BLaER1 treated with 17β-estradiol and CSF1 and Interleukin-3, amounts not matched to agents 10 nM and 100 nM (cell line): Measurements from ENCODE around the gene SHPK.
A peak's percentile ranks its signal among the peaks of the same experiment; 100 is the strongest.
"Not testable (repeated sequence)": the region's sequence is repeated elsewhere in the genome, so short reads cannot be mapped to it uniquely, and the experiment has no call there.

ENCODE experiments used
- H3K27ac ChIP-seq, 11 experiments: shearing (Covaris generic); formaldehyde crosslinking; 2 replicates each; pipeline ENCODE4 v1.8.1; 2022
- H3K27me3 ChIP-seq, 11 experiments: shearing (Covaris generic); formaldehyde crosslinking; 2 replicates each; pipeline ENCODE4 v1.8.1; 2022
- H3K36me3 ChIP-seq, 11 experiments: shearing (Covaris generic); formaldehyde crosslinking; 2 replicates each; pipeline ENCODE4 v1.8.1; 2022
- H3K4me1 ChIP-seq, 10 experiments: shearing (Covaris generic); formaldehyde crosslinking; 2 replicates each; pipeline ENCODE4 v1.8.1; 2022
- H3K4me2 ChIP-seq, 11 experiments: shearing (Covaris generic); formaldehyde crosslinking; 2 replicates each; pipeline ENCODE4 v1.8.1; 2022
- H3K4me3 ChIP-seq, 10 experiments: shearing (Covaris generic); formaldehyde crosslinking; 2 replicates each; pipeline ENCODE4 v1.8.1; 2022
- H3K9ac ChIP-seq, 11 experiments: shearing (Covaris generic); formaldehyde crosslinking; 2 replicates each; pipeline ENCODE4 v1.8.1; 2022
- H3K9me3 ChIP-seq, 11 experiments: shearing (Covaris generic); formaldehyde crosslinking; replicated peaks in 1 of 11; 2 replicates each; pipeline ENCODE4 v1.8.1; 2022
- H4K20me1 ChIP-seq, 11 experiments: shearing (Covaris generic); formaldehyde crosslinking; 2 replicates each; pipeline ENCODE4 v1.8.1; 2022
- Cebpa-rat ChIP-seq, 11 experiments: shearing (Covaris generic); IDR thresholded peaks; 2 replicates each; pipeline ENCODE4 v1.8.1; 2022

The SHPK gene

GRCh38 chr17:3582915-3583314, 53.1 kb downstream of the SHPK start:
- H3K4me1 ChIP-seq, result peaks cover 0 to 12% (median 9%) of the 10 kb centered on the region in 10 experiments; a peak in 8 of 20 replicates
- peaks cover 13 to 73% (median 53%) of the 10 kb centered on the region in 11 experiments for H3K36me3 ChIP-seq
- no peak overlapping the region for H3K27ac ChIP-seq
- H3K9ac ChIP-seq, result no peak overlapping the region
- no peaks in the 10 kb centered on the region for H4K20me1 ChIP-seq
- no peak for TF ChIP-seq Cebpa-rat (IDR thresholded peaks at IDR 0.05)
- no peak overlapping the region for H3K4me2 ChIP-seq
- 0 out of 22 replicates have a peak, but pooled peaks cover 0 to 5% (median 0%) of the 10 kb centered on the region in 11 experiments for H3K9me3 ChIP-seq
- H3K4me3 ChIP-seq, result no peak overlapping the region
- no peaks in the 10 kb centered on the region for H3K27me3 ChIP-seq

DNA sequence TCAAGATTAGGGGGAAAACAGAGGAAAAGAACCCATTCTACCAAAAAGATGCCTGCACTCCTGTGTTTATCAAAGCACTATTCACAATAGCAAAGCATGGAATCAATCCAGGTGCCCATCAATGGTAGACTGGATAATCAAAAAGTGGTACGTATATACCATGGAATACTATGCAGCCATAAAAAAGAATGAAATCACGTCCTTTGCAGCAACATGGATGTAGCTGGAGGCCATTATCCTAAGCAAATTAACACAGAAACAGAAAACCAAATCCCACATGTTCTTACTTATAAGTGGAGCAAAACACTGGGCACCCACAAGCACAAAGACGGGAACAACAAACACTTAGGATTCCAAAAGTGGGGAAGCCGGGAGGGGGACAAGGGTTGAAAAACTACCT, 57.4 kb downstream of the SHPK start:
- H3K27ac ChIP-seq, H3K4me2 ChIP-seq, H3K4me3 ChIP-seq, H3K9me3 ChIP-seq, H4K20me1 ChIP-seq, H3K27me3 ChIP-seq, H3K9ac ChIP-seq: not testable (repeated sequence)
- peaks cover 0 to 51% (median 29%) of the 10 kb centered on the region in 11 experiments; a peak in 17 of 22 replicates for H3K36me3 ChIP-seq
- peaks cover 0 to 11% (median 0%) of the 10 kb centered on the region in 10 experiments; a peak in 6 of 20 replicates for H3K4me1 ChIP-seq

DNA sequence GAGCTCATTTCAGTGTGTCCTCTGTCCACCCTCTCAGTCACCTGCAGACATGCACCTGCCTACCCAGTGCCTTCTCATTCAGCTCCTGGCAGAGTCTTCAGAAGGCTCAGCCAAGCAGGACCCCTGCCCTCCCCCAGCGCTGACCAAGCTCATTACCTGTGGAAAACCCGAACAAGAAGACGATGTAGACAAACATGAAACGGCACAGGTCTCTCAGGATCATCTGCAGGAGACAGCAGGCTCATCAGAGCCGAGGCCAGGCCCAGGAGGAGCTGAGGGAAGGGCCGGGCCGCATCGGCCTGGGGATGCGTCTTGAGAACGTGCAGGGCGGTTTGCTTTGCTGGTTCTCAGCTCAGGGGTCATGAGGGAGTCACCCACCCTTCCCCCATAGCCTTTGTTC, 59.1 kb downstream of the SHPK start:
- Histone ChIP-seq H3K9ac (no peak overlapping the region), H3K27me3 (no peaks in the 10 kb centered on the region), H3K4me3 (no peak overlapping the region), H3K4me2 (no peak overlapping the region), H4K20me1 (no peaks in the 10 kb centered on the region), H3K4me1 (peaks cover 0 to 11% (median 0%) of the 10 kb centered on the region in 10 experiments; a peak in 6 of 20 replicates), H3K9me3 (0 out of 22 replicates have a peak, but pooled peaks cover 0 to 5% (median 0%) of the 10 kb centered on the region in 11 experiments), H3K36me3 (peaks cover 0 to 45% (median 24%) of the 10 kb centered on the region in 11 experiments; a peak in 19 of 22 replicates), H3K27ac (no peak overlapping the region)
- no peak for TF ChIP-seq Cebpa-rat (IDR thresholded peaks at IDR 0.05)

DNA sequence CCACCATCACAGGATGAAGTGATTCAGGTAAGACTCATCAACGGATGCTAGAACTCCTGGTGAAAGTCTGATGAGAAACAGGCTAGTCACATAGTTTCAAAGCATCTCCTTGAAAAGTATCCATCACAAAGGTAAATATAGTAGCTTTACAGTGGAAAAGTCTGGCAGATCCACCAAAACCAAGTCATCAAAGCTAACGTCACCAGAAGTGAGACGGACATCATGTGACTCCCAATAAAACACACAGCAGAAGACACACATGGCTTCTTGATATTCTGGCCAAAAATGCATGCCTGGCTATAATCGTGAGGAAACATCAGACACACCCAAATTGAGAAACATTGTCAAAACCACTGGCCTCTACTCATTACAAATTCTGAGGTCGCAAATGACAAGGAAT, 60.5 kb downstream of the SHPK start:
- Histone ChIP-seq H3K27me3 (no peaks in the 10 kb centered on the region), H3K4me1 (peaks cover 0 to 11% (median 0%) of the 10 kb centered on the region in 10 experiments; a peak in 6 of 20 replicates), H3K27ac (peak overlapping the region in 2 of 11 experiments; percentile 17 to 30; a peak in 3 of 22 replicates), H3K9ac (no peak overlapping the region), H3K4me3 (no peak overlapping the region), H3K4me2 (peak overlapping the region in 3 of 11 experiments; percentile 28 to 46 (median 41); a peak in 5 of 22 replicates), H3K36me3 (peaks cover 5 to 52% (median 35%) of the 10 kb centered on the region in 11 experiments; a peak in 21 of 22 replicates), H4K20me1 (no peaks in the 10 kb centered on the region), H3K9me3 (0 out of 22 replicates have a peak, but pooled peaks cover 0 to 5% (median 0%) of the 10 kb centered on the region in 11 experiments)
- no peak for TF ChIP-seq Cebpa-rat (IDR thresholded peaks at IDR 0.05)

DNA sequence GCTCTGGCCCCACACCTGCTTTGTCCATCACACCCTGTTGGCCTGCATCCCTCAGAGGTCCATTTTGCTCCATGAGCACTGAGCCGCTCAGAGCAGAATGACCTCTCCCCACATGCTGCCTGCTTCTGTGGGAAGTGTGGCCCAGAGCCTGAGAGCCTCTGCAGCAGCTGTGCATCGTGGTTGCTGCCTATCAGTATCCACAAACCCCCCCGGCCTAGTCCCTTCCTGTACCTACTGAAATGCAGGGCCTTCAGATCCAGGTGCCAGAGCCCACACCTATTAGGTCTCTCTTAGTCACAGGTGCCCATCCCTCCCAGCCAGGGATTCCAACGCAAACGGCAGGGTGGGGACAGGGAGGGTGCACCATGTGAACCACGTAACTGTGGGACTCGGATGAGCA, 61.8 kb downstream of the SHPK start:
- peaks cover 0 to 11% (median 0%) of the 10 kb centered on the region in 10 experiments; a peak in 6 of 20 replicates for H3K4me1 ChIP-seq
- H3K27ac ChIP-seq, result no peak overlapping the region
- no peaks in the 10 kb centered on the region for H4K20me1 ChIP-seq
- H3K9ac ChIP-seq, result no peak overlapping the region
- H3K4me3 ChIP-seq, result no peak overlapping the region
- TF ChIP-seq Cebpa-rat (IDR thresholded peaks at IDR 0.05), result no peak
- H3K4me2 ChIP-seq, result no peak overlapping the region
- H3K36me3 ChIP-seq, result peaks cover 5 to 43% (median 28%) of the 10 kb centered on the region in 11 experiments; a peak in 19 of 22 replicates
- 0 out of 22 replicates have a peak, but pooled peaks cover 0 to 5% (median 0%) of the 10 kb centered on the region in 11 experiments for H3K9me3 ChIP-seq
- no peaks in the 10 kb centered on the region for H3K27me3 ChIP-seq

- Histone ChIP-seq H3K27me3 (no peaks in the 10 kb centered on the region), H3K27ac (no peak overlapping the region), H3K9ac (no peak overlapping the region), H3K9me3 (0 out of 22 replicates have a peak, but pooled peaks cover 0 to under 1% (median 0%) of the 10 kb centered on the region in 11 experiments), H3K4me3 (no peak overlapping the region), H3K36me3 (peaks cover 5 to 38% (median 24%) of the 10 kb centered on the region in 11 experiments; a peak in 19 of 22 replicates), H4K20me1 (no peaks in the 10 kb centered on the region), H3K4me1 (peaks cover 0 to 11% (median 0%) of the 10 kb centered on the region in 10 experiments; a peak in 6 of 20 replicates), H3K4me2 (no peak overlapping the region)
- no peak for TF ChIP-seq Cebpa-rat (IDR thresholded peaks at IDR 0.05)
Measured at GRCh38 chr17:3573246-3574100, 62.6 kb downstream of the SHPK start.

- Histone ChIP-seq H3K4me1 (peaks cover 0 to 11% (median 0%) of the 10 kb centered on the region in 10 experiments; a peak in 6 of 20 replicates), H3K27me3 (no peaks in the 10 kb centered on the region), H3K9me3 (no peaks in the 10 kb centered on the region), H3K9ac (no peak overlapping the region), H3K4me3 (no peak overlapping the region), H3K36me3 (peaks cover 5 to 34% (median 21%) of the 10 kb centered on the region in 11 experiments; a peak in 17 of 22 replicates), H3K4me2 (no peak overlapping the region), H4K20me1 (no peaks in the 10 kb centered on the region), H3K27ac (no peak overlapping the region)
- TF ChIP-seq Cebpa-rat (IDR thresholded peaks at IDR 0.05), result no peak
Measured at GRCh38 chr17:3572231-3572630, 63.8 kb downstream of the SHPK start.

DNA sequence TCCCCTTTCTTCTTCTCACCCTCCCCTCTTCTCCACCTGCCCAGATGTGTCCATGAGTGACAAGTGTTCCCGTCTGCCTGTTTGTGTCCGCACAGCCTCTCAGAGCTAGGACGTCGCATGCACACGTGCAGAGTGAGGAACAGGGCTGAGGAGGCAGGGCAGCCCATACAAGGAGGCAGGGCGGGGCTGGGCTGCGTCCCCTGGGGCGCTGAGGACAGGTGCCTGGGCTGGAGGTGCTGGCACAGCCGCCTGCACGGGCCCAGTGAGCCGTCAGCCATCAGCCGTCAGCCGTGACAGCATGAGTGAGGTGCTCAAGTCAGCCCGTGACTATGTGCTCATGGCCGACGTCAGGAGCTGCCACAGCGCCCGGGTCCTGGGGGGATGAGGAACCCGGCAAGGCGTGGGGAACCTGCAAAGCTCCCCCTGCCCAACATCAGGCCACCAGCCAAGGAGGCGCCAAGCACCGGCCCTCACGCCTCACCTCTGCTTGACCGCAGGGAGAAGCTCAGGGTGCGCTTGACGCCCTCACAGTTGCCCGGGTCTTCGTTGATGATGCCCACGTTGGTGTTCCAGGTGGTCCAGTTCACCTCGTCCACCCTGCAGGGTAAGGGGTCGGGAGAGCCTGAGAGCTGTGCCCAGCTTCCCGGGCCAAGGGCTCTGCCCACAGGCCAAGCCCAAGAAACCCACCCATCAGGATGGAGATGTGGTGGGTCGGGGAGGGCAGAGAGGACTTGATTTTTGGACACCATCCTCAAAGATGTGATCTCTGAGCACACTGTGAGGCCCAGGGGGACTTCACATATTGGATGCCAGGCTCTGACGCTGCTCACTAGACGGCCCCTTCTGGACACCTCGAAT, 64.8 kb downstream of the SHPK start:
- Histone ChIP-seq H4K20me1 (no peaks in the 10 kb centered on the region), H3K27me3 (no peaks in the 10 kb centered on the region), H3K27ac (no peak overlapping the region), H3K9me3 (no peaks in the 10 kb centered on the region), H3K4me3 (no peak overlapping the region), H3K36me3 (peaks cover 9 to 34% (median 23%) of the 10 kb centered on the region in 11 experiments; a peak in 21 of 22 replicates), H3K4me1 (peaks cover 0 to 11% (median 0%) of the 10 kb centered on the region in 10 experiments; a peak in 6 of 20 replicates), H3K4me2 (no peak overlapping the region), H3K9ac (no peak overlapping the region)
- TF ChIP-seq Cebpa-rat (IDR thresholded peaks at IDR 0.05), result no peak
